ENCODE data around the gene MIEF1.

The MIEF1 gene

DNA sequence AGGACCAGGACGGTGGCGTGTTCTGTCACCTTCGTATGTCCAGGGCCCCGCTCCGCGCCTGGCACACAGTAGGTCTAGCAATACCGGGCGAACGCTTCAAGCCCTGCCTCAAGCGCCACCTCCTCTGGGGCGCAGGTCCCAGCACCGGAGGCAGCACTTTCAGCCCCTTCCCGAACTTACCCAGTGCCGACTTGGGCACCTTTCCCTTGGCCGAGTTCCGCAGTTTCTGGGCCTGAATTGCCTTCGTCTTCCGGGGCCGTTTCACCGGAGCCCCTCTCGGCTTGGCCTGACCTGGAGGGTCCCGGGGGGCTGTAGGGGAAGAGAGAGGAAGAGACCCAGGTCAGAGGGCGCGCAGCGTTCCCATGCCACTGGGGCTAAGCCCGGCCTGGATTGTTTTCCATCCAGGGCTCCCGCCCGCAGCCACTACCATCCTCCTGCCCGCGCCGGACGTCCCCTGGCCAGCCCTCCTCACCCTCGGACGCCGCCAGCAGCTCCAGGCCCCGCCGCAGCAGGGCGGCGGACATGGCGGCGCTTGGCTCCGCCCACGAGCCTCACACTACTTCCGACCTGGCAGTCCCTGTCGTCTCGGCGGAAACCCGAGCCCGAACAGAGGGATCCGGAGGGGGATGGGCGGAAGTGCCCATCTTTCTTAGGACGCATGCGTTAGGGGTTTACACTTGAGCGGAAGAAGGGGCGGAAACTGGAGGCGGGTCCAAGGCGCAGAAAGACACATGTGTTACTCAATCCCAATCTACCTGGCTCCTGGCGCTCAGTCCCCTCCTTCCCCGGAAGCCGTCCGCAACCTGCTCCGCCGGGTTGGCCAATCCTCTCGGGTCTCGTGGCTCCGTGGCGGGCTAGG is 30.4 kb downstream of the MIEF1 start, which contains the start of gene RPS19BP1:
RPS19BP1 (minus strand) TSS at position 534 of the 859 bp plus-strand sequence; CDS start at position 524, 10 bp downstream.
- peak; percentile 99 for DNase-seq

DNA sequence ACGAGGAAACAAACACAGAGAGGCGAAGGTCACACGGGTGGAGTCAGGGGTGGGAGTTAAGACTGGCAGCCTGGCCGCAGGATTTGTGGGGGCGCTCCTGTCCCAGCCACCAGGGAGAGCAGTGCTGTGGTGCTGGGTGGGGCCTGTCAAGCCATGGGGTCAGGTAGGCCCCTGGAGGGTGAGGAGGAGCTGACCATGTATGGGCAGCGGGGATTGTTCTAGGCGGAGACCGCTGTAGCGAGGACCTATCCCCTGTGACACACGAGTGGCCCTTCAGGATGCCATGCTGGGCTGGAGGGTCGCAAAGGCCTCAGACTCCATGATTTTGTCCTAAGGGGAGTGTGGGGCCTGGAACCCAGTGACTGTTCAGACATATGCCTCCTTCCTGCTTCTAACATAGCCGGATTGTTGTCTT is 32.0 kb downstream of the MIEF1 start:
- DNase-seq: no peak

DNA sequence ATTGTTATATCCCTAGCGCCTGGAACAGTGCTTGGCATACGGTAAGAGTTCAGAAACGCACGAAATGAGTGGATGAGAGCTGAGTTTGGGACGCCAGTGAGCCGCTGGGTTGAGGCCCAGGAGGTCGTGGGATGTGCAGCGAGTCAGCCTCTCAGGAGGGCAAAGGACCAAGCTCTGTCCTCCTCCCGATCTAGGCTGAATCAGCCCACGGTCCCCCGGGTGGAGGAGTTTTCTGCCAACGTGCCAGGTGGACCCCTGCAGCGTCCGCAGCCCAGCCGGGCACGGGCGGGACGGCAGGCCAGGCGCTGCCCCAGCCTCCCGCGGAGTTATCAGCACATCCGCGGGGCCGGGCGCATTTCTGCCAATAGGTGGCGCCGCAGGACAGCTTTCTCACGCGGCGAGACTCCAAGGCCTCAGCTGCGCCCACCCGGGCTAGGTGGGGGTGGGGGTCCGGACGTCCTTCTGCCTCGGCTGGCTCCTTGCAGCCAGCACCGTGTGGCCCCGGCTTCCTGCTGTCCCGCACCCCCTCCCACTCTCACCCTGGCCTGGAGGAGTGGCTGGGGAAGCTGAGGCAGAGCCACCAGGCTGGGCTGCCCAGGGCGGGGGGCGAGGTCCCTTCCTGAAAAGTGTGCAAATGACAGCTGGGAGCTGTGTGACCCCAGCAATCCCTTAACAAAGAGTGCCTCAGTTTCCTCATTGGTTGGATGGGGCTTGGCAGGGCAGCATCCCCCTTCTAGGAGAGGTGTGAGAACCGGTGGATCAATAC is 32.7 kb downstream of the MIEF1 start:
- peak; percentile 68 for DNase-seq

DNA sequence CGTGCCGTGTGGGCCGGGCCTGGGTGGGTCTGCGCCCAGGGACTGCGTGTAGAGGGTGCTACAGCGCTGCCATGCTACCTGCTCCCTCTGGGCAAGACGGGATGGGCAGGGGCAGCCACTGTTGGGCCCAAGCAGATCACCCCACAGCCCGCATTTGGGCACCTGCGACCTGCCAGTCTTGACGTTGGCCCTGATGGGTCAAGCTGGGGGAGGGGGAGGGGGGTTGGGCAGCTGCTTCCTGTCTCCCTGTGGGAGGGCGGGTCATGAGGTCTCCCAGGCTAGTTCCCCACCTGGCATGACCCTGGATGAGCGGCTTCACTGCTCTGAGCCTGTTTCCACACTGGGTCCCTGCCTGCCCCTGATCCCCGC is 33.3 kb downstream of the MIEF1 start:
- no peak for DNase-seq

DNA sequence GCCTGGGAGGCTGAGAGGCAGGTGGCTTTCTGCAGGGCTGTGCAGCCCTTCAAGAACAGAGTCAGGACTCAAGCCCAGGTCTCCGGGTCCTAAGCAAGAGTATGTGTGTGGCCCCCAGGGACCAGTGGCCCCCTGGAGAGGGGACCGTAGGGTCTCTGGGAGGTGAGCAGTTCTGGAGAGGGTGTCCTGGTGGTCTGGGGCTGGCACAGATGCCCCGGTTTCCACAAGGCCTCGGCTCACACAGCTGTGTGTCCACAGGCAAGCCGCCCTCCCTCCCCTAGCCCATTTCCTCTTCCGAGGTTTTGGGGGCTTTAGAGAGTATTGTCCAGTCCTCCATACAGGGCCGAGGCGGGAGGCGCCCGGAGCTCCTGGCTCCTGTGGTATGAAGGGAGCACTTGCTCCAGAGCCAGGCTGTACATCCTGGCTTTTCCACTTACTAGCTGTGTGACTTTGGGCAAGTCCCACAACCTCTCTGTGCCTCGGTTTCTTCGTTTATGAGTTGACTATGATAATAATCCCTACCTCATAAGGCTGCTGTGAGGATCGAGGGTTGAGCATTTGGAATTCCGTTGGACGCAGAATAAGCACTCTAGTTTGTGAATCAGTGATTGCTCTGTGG is 33.9 kb downstream of the MIEF1 start:
- DNase-seq: no peak

DNA sequence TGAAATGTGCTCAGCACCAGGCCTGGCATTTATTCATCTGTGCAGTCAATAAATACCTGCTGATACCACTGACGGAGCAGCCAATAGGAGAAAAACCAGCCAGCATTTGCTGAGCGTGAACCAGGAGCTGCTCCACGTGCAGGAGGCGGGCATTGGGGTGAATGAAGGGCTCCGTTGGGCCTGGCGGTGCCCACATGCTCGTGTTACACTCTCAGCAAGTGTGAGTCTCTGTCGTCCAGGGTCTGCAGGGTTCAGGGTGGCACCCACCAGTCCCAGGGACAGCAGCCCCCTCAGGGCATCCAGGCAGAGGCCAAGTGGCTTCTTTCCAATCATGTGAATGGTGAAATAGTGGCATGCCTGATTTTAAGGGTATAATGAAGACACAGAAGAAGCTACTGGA is 34.6 kb downstream of the MIEF1 start:
- DNase-seq: no peak

DNA sequence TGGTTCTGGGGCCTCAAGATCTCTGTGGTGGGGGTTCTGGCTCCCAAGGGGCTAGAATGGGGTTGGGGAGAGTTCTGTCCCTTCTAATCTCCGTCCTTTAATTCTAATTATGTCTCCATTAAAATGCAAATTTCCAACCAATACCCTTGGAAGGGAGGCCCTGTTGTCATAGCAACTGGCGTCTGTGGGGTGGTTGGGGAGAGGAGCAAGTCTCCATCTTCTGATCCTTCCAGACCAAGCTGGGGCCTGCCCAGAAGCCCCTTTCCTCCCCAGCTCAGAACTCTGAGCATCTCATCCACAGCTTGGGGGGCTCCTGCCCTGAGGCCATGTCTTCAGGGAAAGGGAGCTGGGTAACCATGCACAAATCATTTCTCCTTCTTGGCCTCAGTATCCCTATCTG is 35.9 kb downstream of the MIEF1 start:
- no peak for DNase-seq

DNA sequence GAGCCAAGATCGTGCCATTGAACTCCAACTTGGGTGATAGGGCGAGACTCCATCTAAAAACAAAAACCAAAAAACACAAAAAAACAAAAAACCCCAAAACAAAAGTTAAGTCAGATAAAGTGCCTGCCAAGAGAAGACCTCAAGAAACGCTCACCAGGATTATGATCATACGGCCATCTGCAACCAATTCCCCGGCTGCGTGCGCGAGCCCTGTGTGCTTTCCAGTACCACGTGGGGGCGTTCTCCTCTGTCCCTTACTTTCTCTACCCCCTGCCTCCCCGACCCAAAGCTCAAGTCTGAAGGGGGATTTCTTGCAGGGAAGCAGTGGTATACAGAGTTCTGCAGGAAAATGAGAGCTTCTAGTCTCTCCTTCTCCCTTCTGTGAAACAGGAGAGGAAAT is 41.0 kb downstream of the MIEF1 start:
- no peak for DNase-seq

DNA sequence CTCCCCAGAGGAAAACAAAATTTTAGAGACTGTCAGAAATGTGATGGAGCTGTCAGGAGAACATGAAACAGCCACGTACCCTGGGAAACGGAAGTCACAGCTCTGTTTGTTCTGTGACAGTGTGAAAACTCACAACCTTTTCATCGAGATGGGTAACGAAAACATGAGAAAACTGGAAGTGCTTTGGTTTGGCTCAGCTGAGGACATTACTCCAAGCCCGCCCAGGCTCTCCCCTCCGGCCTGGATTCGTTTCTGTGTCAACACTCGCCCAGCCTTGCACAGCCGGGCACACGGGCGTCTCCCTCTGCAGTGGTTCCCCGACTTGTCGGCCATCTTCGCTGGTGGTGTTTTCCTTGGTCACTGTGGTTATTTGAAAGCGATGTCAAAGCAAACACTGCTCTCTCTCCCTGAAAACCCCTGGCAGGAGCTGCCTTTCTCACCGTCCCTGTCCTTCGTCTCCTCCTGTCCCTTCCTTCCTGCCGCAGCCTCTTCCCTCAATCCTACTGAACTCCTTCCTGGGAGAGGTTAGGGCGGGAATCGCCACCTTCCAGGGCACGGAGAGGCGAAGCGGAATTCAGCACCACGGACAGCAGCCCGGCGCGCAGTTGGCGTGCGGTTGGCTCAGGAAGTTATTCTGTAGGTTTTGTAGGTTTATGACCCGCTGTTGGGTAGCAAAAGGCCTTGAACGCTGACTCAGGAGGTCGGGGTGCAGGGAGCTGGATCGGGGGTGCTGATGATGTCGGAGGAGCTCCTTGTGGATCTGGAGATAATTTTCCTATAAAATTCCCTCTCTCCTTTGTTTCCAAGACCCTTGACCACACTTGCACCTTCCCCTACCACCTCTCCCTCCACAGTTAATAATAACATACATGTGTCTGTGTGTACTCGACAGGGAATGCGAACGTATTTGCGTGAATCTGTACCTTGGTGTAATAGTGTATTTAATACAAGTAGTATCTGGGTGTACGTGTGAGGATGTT is 43.6 kb downstream of the MIEF1 start:
- DNase-seq: no peak

DNA sequence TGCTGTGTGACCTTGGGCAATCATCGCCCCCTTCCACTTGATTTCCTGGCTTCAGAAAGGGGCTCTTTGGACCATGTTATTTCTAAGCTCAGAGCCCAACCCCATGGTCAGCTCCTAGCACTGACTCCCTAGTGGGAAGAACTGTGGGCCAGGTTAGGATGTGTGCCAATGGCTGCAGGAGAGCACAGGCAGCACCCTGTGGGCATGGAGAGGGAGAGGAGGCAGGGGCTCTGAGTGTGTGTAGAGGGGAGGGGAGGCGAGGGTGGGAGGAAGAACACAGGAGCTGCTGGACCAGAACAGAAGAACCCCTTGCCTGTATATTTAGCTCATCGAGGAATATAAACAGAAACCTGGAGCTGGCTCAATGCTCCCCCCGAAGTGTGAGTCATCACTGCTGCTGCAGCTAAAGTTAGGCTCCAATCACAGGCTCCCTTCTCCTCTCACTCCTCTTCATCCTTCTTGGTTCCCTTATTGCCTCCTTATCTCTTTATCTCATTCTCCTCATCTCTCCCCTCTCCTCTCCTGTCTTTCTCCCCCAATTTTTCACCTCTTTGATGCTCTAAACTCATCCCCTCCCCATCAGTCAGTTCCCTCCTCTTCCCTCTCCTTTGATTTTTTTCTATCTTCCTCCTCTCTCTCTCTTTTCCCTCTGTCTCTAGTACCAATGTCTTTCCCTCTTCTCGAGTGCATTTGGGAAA is 44.9 kb downstream of the MIEF1 start:
- no peak for DNase-seq

DNA sequence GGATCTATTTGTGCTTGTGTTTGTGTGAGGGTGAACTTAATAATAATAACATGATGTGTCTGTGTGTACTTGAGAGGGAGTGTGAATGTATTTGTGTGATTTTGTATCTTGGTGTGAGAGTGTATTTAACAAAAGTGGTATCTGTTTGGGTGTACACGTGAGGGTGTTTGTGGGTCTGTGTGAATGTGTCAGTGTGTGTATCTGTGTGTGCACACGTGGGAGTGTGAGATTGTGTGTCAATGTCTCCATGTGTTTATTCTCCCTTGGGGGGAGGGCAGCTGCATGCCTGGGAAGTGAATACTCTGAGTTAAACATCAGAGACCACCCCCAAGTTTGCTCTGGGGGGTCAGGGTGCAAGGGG is 45.5 kb downstream of the MIEF1 start:
- no peak for DNase-seq

DNA sequence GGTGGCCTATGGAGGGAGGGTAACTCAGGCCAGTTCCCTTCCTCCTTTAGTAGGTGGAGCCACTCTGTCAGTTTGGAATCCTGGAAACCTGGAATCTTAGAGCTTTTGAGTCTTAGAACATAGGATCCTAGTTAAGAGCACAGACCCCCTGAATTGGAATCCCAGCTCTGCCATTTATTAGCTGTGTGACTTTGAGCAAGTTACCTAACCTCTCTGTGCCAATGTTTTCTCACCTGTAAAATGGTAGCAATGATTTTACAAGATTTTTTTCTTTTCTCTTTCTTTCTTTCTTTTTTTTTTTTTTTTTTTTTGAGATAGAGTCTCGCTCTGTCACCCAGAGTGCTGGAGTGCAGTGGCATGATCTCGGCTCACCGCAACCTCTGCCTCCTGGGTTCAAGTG is 51.3 kb downstream of the MIEF1 start:
- no peak for DNase-seq

DNA sequence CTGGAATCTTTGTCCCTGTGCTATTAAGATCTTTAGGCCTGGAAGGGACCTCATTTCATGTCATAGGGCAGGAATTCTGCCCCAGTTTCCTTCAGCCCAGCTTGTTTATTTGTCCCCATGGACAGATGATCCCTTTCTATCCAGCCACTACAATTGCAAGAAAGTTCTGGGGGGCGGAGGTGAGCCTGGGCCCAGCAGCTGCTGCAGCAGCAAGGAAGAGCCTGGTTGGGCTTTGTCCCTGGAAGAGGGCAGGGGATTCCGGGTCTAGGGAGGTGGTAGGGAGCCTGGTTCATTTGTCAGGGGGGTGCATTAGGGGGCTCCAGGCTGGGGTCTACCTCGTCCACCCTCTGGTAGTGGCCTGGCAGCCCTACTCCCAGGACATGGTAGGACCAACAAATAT is 52.1 kb downstream of the MIEF1 start:
- no peak for DNase-seq

DNA sequence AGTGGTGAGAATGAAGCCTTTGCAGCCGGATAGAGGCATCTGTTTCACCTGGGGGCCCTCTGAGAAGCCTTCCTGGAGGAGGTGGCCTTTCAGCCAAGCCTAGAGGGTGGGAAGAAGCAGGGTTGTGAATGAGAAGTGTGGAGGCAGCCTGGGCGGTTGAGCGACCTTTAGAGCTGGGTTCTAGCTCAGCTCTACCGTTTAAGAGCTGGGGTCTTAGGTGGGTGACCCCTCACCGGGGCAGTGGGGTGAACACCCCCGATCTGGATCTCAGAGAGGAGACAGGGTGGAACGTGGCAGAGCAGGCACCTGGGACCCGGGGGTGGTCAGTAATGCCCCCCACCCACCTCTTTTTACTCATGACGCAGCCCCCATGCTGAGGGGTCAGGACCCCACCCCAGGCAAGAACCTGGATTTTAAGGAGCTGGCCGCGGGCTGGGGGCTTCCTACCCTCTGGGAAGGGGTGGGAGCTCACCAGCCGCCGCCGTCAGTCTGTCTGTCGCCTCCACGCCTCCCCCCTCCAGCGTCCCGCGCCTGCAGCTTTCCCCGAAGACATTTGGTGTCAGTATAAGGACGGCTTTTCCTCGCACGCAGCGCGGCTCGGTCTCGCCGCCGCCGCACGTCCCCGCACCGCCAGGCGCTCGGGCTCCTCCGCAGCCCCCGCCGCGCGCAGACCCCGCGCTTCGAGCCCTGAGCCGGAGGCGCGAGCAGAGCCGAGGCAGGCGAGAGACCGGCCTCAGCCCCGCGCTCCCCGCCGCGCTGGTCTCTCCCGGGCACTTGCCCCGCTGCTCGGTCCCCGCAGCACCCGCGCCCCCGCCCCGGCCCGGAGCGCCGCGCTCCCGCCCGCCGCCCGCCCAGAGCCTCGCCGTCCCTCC is 55.1 kb downstream of the MIEF1 start:
- peak; percentile 43 for DNase-seq

DNA sequence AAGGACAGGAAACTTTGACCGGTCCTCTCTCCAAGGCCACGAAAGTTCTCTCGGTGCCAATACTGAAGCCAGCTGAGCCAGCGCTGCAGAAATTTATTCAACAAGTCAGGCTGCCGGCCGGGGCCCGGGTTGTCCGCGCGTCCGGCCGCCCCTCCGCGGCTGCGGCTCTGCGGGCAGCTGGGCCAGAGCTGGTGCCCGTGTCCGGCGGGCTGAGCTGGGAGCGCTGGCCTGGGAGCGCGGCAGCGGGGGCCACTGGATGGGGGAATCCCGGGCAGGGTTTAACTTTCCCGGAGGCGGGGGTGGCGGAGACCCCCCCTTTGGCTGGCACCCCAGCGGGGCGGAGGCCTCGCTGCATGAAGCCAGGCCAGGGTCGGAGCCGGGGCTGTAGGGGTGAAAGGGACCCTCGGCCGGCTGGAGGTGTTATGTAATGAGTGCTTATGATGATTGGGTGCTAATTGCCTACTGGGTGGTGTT is 56.2 kb downstream of the MIEF1 start:
- no peak for DNase-seq

DNA sequence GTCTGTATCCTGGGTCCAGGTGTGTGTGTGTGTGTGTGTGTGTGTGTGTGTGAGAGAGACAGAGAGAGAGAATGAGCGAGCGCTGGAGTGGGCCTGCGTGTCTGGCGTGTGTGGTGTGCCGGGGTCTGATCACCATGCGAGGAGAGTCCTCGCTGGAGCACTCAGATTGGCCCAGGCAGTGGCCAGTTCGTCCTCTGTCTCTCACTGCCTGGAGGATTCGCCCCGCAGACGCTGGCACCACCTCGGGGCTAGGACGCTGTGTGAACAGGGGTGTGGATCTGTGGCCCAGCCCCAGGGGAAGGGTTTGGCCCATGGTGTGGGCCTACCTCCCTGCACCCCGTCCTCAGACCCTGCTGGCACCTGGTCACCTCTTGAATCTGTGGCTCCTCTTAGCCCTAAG is 56.9 kb downstream of the MIEF1 start:
- no peak for DNase-seq

DNA sequence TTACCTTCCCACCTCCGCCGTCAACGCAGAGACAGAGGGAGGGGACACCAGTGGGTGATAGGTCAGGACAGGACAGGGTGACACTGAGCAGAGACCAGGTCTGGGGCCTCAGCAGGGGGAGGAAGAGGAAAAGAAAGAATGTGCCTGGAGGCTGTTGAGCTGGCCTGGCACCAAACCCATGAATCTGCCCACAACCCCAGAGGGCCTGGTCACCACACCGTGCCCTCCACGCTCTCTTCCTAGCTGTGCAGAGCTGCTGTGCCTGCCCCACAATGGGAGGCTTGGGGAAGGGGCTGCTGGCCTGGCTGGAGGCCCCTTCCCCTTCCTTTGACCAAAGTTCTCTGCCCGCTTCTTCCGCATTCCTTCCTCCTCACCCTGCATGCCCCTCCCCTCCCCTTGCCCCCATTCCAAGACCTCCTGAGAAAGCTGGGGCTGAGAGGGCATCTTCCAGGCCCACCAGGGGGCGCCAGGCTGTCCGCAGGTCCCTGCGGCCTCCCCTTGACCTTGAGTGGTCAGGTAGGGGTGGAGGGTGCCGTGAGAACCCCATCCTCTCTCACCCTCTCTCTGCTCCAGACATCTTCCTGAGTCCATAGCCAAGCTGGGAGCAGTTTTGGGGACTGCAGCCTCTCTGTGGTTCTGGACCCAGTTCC is 57.5 kb downstream of the MIEF1 start:
- no peak for DNase-seq

DNA sequence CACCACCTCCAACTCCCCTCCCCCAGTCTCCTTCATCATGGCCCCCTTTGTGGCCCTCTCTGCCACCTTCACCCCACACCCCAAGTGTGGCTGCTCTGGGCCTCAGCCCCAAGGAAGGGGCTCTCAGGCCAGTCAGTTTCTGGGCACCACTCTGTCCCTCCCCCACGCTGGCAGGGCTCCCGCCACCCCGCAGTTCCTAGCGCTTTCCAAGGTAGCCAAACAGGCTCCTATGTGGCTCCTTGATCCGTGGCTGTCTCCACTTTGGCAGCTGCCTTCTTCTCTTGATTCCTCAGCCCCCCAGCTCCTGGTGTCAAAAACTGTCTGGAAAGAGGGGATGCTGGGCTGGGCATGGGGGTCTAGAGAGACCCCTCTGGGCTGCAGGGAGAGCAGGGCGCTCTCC is 58.0 kb downstream of the MIEF1 start:
- DNase-seq: no peak

DNA sequence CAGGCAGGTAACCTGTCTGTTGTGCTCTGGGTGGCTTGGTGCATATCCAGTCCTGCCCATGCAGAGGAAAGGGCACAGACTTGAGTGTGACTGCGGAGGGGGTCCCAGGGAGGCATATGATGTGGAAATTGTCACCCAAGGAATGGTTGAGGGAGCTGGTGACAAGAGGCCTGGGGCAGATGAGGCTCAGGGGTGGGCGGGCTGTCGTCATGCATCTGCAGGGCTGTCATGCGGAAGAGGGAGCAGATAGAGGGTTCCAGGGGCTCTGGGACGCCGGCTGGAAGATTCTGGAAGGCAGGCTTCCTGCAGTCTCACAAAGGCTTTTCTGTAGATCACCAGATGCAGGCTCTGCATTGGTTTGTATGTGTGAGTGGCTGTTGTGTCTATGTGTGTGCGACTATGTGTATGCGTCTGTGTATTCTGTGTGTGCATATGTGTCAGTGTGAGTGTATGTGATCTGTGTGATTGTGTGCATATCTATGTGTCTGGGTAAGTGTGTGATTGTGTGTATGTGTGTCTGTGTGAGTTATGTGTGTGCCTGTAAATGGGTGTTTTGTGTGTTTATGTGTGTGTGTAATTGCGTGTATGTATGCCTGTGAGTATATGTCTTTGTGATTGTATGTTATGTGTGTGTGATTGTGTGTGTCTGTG is 60.9 kb downstream of the MIEF1 start:
- DNase-seq: no peak
